ENCODE measurements around the gene CYP2R1.

The CYP2R1 gene, protein sequence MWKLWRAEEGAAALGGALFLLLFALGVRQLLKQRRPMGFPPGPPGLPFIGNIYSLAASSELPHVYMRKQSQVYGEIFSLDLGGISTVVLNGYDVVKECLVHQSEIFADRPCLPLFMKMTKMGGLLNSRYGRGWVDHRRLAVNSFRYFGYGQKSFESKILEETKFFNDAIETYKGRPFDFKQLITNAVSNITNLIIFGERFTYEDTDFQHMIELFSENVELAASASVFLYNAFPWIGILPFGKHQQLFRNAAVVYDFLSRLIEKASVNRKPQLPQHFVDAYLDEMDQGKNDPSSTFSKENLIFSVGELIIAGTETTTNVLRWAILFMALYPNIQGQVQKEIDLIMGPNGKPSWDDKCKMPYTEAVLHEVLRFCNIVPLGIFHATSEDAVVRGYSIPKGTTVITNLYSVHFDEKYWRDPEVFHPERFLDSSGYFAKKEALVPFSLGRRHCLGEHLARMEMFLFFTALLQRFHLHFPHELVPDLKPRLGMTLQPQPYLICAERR

GRCh38 chr11:14892036-14892556 lies at the start of gene CYP2R1:
Gene CYP2R1 (minus strand): TSS chr11:14892231. CDS start chr11:14892205, 26 bp downstream.
- peak; percentile 96 to 97 for DNase-seq

GRCh38 chr11:14938936-14939335 lies 46.9 kb upstream of the CYP2R1 start:
- DNase-seq = no peak

DNA sequence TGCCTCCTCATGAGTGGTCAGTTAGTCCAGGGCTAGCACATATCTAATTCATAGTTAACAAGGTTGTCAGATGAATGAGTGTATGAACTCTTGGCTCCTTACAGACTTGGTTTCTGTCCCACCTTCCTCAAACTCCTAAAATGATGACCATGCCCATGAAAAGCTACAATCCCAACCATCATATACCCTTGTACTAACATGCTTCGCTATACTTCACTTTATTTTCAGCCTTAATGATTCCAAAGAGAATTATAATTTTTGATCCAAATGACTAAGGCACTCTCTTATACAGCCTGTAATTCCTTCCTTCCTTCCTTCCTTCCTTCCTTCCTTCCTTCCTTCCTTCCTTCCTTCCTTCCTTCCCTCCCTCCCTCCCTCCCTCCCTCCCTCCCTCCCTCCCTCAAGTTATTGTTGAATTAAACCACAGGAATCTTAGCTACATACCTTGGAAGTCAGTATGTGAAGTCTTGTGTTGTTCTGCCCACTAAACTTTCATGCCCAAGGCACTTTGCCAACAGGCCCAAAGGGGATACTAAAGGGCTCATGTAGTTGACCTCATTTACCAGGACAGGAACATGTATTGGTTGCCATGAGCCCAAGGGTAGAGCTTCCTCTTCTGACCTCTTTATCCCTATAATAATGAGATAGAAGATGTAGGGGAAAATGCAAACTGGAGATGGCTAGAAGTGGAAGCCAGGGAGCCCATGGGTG lies 42.8 kb upstream of the CYP2R1 start:
- DNase-seq = no peak

GRCh38 chr11:14932447-14932846 lies 40.4 kb upstream of the CYP2R1 start:
- no peak for DNase-seq

GRCh38 chr11:14930369-14930768 lies 38.3 kb upstream of the CYP2R1 start:
- DNase-seq = no peak

GRCh38 chr11:14927146-14927545 lies 35.1 kb upstream of the CYP2R1 start:
- DNase-seq = no peak

- DNase-seq = no peak
These were observed 32.3 kb upstream of the CYP2R1 start for GRCh38 chr11:14924318-14924717.

DNA sequence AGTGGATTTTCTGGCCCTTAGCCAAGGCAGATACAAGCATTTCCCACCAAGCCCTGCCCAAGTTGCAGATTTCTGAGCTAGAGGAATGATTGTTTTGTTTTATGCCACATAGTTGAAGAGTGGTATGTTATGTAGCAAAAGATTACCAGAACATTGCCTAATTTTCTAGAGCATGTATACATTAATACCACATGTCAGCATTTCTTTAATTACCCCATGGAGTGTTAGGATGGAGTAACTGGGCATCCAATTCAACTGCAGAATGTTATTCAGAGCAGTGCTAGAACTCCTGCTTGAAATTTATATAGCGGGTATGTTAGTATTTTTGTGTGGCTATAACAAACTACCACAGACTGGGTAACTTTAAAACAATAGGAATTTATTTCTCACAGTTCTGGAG lies 24.4 kb upstream of the CYP2R1 start:
- no peak for DNase-seq

- no peak for DNase-seq
These were observed 22.5 kb upstream of the CYP2R1 start for GRCh38 chr11:14914536-14914935.

- peak in 1 of 2 experiments; percentile 62 for DNase-seq
These were observed 16.3 kb upstream of the CYP2R1 start for GRCh38 chr11:14908214-14908880.

DNA sequence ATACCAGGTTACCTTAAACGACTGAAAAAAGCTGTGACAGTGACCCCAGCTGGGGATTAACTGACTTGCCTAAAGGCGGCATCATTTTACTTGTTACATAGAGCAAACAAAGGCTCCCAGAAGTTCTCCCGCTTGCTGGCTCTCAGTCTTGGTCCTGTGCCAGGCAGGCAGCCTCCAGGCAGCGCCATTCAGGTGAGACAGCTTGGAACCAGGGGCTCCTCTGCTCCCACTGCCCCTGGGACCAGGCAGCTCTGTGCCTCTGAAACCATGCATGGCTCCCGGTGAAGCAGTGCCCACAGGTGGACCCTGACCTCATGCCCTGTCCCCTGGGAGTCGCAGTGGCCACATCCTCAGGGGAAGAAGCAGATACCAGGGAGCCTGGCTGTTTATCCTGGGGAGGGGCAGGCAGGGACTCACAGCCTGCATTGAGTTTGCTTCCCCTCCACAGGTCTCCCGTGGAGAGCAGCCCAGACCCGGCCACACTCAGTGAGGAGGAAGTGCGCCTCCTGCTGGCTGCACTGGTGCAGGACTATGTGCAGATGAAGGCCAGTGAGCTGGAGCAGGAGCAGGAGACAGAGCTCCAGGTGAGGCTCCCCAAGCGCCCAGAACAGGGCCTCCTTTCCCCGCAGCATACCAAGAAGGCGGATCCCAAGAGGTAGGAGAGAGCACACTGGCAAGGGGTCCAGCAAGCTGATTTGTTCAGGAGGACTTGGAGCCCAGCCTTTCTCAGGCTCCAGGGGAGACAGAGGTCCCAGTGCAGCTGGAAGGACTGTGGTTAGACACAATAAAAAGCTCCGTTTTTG lies 15.6 kb upstream of the CYP2R1 start:
- peak in 1 of 2 experiments; percentile 16 for DNase-seq

DNA sequence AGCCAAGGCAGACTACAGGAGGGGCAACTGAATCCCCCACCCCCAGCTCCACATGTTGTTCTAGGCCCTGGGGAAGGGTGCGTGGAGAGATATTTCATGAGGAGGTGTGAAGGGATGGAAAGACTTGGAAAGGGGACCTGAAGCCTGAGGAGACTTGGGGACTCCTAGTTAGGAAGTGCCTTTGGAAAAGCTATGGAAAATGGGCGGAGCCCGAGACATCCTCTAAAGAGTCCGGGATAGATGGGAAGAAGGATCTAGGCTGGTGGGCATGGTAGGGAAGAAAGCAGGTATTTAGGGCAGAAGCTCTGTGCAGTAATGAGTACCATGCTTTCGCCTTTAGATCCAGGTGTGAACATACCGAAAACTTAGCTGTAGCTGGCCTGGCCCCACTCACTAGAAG lies 15.0 kb upstream of the CYP2R1 start:
- no peak for DNase-seq

DNA sequence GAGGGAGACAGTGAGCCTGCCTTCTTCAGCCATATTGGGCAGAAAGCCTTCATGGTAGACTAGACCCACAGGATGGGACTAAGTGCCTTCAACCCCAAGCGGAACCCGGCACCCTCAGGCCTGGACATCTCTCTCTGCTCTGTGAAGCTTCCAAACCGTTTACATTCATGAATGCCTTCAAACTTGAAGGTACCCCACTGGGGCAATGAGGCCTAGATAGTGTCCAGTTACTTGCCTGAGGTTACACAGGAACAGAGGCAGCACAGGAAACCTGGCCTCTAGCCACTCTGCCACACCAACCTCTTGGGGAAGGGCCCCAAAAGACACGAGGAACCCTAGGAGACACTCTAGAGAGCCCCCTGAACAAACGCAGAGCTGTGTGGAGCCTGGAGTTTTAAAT lies 14.5 kb upstream of the CYP2R1 start:
- no peak for DNase-seq

- DNase-seq = no peak
These were observed 13.3 kb upstream of the CYP2R1 start for GRCh38 chr11:14905104-14906033.

DNA sequence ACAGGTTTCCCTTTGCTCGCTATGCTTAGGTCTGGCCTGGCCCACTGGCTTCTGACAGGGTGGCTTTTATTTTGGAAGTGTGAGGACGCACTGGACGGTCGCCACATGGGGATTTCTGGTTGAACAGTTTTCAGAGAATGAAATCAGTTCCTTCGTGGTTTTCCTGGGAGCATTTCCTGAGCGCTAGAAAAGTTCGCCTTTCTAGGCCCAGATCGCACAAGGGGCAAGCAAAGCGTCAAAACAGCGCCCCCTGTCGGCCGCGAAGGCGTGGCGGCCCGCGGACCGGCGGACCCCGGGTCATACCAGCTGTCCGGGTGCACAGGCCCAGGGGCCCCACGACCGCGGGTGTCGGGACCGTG lies 12.7 kb upstream of the CYP2R1 start:
- no peak for DNase-seq

- peak; percentile 13 to 15 for DNase-seq
These were observed 10.8 kb upstream of the CYP2R1 start for GRCh38 chr11:14902650-14903350.

DNA sequence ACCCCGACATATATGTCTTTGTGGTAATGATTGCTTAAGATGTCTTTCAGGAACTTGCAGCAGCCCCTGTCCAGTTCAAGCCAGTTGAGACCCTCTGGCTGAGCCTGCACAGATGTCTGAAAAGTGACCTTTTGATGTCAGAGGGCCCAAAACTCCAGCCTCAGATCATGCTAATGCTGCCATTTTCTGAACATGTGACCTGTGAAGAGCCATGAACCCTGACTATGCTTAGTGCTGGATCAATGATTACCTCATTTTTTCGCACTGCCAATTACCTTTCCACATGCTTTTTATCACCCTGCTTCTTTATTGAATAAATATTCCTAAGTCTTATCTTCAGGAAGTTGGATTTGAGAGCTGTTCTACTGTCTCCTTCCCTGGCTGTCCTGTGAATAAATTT lies 6.9 kb upstream of the CYP2R1 start:
- no peak for DNase-seq

- no peak for DNase-seq
These were observed 6.3 kb upstream of the CYP2R1 start for GRCh38 chr11:14898355-14898754.

- DNase-seq = no peak
These were observed 2.9 kb upstream of the CYP2R1 start for GRCh38 chr11:14894657-14895598.
